Hematopoietic multipotent progenitor cell treated with erythropoietin and hydrocortisone succinate and interleukin-3 and kit ligand, for 8 days (in vitro differentiated cells): ENCODE results near the gene ELAVL4.

Experiments used
- DNase-seq: peaks from one replicate; pipeline ENCODE4 v3.0.0-alpha.2; 2015

The ELAVL4 gene

GRCh38 chr1:50108497-50109059 is at the start of gene ELAVL4:
TSS of gene ELAVL4 (plus strand) at chr1:50108920. CDS start at chr1:50109190, 270 bp downstream.
- no peak for DNase-seq

- no peak for DNase-seq
Observed at GRCh38 chr1:50060279-50060678, 48.4 kb upstream of the ELAVL4 start.

- DNase-seq = no peak
Observed at GRCh38 chr1:50066806-50067205, 41.9 kb upstream of the ELAVL4 start.

DNA sequence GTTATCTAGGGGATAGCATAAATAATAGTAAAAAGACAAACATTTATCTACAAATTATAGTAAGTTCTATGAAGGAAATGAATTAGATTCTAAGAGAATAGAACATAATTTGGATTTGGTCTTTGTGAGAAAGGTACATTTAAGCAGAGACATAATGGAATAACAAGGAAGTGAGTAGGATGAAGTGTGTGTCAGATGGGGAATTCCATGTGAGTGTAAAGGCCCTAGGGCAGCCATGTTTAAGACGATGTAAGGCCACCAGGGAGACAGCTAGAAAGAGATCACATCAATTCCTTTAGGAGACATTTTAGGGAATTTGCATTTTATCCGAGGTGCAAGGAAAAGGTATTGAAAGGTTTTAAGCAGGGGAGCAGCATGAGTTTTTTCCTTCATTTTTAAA is 33.8 kb upstream of the ELAVL4 start:
- DNase-seq = no peak

DNA sequence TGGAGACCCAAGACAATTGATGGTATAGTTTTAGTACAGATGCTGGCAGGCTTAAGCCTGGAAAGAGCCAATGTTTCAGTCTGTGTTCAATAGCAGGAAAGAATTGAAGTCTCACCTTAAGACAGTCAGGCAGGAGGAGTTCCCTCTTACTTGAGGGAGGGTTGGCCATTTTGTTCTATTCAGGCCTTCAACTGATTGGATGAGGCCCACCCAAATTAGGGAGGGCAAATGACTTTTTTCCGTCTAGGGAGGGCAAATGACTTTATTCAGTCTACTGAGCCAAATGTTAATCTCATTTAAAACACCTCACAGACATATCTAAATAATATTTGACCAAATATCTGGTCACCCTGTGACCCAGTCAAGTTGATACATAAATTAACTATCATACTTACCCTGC is 31.4 kb upstream of the ELAVL4 start:
- DNase-seq = no peak

DNA sequence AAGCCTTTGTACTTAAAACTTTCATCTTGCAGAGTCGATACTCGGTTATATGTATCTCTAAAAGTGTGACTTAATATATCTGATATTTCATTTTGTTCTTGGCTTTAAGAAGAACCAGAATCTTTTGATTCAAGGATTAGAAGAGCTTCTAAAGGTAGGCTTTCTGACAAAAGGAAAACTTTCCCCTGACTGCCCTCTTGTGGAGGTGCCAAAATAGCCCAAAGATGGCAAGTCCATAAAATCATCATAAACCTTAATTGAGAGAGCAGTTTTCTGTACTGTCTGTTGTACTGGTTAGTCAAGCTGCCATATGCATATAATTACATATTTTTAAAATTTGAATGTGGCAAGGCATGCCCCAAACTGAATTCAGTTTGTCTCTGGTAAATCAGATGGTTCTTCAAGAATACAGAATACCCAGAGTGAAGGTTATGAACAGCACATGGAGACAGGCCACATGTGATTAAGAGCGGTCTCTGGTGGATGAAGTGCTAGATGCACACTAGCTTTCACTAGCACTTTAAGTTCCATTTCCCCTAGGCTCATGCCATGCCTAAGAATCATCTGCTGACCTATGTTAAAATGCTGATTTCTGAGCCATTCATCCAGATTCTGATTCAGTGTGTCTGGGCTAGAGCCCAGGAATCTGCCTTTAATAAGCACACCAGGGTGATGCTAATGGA is 27.7 kb upstream of the ELAVL4 start:
- peak; percentile 25 for DNase-seq

DNA sequence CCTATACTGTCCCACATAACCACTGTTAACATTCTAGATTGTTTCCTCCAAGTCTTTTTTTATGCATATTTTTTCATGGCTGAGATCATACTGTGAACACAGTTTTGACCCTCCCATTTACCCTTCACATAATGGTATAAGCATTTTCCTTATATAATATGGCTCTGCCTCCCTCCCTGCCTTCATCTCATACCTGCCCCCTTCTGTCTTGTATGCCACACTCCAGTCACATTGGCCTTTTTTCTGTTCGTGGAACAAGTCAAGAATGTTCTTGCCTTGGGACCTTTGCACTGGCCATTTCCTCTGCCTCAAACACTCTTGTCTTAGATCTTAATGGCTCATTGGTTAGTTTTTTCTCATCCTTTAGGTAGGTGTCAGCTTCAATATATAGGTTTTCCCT is 24.3 kb upstream of the ELAVL4 start:
- DNase-seq = no peak

DNA sequence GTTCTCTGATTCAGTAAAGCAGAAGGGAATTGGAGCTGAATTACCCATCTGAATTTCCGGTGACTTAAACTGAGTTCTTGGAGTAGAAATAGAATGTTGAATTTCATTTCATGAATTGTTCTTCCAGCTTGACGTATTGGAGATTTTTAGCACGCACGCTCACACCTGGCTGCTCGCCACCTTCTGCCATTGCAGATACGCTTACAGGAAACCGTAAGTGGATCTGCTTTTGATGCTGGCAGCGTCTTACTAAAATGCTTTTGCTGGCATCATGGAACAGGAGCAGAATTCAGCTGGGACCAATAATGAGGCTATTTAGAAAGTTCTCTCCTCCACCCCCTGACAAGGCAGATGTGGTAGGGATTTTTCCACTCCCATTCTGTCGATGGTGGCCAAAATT is 17.7 kb upstream of the ELAVL4 start:
- no peak for DNase-seq

DNA sequence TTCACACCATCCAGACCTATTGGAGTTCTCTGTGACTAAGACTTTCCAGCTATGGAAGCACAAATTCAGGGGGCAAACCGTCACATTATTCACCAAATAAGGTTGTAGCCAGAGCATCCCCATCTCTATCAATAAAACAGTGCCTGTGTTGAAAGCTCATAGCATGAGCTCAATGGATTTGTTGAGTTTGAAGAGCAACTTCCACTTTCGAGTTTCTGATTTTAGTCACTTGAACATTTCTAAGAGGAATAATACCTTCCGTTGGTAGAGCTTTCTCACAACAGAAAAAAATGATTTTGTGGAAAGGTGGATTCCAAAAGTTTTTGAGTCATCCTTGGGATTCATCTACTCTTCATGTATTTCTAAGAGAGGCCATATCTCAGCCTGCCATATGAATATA is 13.0 kb upstream of the ELAVL4 start:
- DNase-seq = no peak

- DNase-seq = no peak
Observed at GRCh38 chr1:50097021-50097679, 11.6 kb upstream of the ELAVL4 start.

DNA sequence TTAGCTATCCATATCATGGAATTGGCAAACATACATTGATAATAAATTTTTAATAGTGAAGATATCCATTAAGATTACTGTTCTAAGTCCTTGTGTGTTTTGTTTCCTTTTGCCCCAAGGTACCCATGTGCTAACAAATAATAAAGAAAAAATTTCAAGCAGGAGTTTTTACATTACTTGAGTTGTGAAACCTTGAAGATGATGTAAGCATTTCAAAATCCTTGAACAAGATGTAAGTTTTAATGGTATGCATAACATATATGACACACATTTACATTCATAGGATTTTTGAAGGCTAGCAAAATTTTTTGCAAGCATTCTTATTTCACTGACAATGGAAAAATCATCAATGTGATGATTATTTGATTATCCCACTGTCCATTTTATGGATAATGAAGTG is 10.9 kb upstream of the ELAVL4 start:
- DNase-seq = no peak

GRCh38 chr1:50098591-50099021 is 10.1 kb upstream of the ELAVL4 start:
- no peak for DNase-seq

DNA sequence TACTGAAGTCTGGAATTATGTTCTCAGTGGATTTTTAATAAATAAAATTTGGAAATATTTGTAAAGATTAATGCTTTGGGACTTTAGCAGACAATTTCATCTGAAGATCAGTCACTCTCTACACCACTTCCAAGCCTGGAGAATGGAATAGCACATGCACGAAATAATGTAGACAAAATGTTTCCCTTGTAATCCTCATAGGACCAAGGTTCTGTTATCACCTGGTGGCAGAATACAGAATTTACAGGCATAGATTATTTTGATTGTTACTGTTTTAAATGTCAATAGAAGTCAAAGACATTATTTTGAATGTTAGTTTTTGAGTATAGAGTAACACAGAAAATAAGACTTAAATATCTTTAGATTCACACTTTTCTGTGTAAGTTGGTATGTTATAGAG is 9.1 kb upstream of the ELAVL4 start:
- no peak for DNase-seq

- DNase-seq = no peak
Observed at GRCh38 chr1:50103615-50104081, 5.1 kb upstream of the ELAVL4 start.

GRCh38 chr1:50105433-50105832 is 3.3 kb upstream of the ELAVL4 start:
- no peak for DNase-seq

DNA sequence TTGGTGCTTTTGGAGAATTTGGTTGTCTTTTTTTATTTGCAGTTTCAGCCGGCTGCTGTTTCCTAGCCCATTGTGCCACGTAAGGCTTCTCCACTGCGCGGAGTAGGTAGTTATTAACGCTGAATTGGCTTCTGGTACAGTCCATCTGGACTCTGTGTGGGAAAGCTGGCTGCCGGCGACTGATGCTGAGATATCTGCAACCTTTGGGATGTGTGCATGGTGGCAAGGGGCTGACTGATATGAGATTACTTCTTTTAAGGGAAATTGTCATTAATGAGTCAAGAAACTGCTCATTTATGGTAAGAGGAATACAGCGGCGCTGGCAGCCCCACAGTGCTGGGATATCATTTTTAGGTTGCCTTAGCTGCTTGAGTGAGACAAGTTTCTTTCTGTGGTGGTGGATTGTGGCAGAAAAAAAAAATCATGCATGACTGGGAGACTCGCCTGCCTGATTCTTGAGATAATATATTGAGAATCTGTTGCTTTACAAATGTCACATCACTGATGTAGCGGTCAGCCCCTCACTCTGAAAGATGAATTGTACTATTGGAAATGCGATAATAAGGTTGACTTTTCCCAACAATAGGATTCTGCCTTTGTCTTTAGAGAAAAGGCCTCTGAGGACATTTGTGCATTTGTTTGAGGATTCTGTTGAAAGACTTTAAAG is 2.5 kb upstream of the ELAVL4 start:
- no peak for DNase-seq

GRCh38 chr1:50109116-50109515 is 396 bp downstream of the ELAVL4 start:
- no peak for DNase-seq

- no peak for DNase-seq
Observed at GRCh38 chr1:50109647-50110075, 941 bp downstream of the ELAVL4 start.

GRCh38 chr1:50110151-50110550 is 1.4 kb downstream of the ELAVL4 start:
- no peak for DNase-seq

DNA sequence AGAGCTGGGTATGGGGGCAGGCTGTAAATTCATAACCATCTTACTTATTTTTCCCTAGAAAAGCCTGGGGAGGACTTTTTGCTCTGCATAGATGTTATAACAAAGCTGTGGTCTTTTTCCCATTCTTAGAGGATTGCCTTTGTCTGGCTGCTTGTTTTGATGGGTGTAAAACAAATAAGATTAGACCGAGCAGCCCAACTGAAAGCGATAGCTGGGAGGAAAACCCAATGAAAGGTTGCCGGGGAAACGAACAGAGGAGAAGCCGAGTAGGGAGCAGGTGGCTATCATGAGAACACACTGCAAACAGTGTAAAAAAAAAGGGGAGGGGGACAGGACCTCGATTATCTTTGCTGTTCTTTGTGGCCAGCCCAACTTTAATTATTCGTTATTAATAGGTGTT is 1.9 kb downstream of the ELAVL4 start:
- DNase-seq = no peak

DNA sequence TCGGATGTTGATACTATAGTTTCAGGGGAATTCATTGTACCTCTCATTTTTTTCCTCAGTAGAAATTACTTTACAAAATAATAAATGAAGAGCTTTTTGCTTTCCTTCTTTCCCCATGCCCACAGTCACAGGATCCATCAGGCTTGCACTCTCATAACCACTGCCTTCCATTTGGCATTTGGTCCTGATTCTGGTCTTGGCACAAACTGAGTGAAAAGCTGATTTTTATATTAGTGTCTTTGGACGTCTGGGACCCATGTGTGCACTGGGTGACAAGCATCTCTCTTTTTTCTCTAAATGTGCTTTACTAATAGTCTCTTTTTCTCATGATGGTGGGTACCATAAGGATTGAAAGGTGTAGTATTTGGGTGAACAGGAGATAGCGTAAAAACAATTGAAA is 2.8 kb downstream of the ELAVL4 start:
- DNase-seq = no peak

DNA sequence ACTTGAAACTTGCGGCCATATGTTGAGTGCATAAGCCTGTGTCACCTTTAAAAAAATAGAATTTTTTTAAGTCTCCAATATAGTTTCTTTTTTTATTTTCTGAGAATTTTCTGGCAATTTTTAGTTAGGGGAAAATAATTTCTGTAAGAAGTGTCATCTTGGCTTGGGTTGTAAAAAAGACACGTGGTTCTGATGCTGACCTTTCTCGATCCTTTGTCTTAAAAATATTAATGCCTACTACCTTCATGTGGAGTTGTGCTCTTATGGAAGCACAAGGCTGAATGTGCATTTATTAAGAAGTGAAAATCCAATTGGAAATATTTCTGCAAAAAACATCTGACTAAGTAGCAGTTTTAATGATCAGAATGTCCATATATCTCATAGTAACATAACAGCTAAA is 3.5 kb downstream of the ELAVL4 start:
- no peak for DNase-seq

DNA sequence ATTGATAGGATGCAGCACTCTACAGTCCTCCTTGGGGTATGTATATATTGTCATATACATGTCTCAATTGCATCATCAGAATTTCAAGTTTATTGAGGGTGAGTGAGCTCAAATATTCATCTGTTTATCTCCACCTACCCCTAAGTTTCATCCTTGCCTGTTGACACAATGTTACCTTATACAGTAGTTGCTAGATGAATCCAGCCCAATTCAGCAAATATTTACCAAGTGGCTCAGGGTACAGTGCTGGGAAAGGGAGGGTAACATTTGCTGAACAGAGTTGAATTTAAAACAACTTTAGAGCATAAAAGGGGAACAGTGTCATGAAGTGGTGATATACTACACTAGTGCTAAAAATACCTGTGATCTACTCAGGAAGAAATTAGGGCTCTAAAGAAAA is 14.4 kb downstream of the ELAVL4 start:
- no peak for DNase-seq
